Coronary artery (tissue), 2 donors: ENCODE data around the gene UROS.

ENCODE experiments used
- DNase-seq: peaks from one replicate; pipeline ENCODE4 v3.0.0-alpha.2; 2017; ENCODE audit warnings: low spot score
- H3K27ac ChIP-seq, 2 donors: fragments of 200-600 bp; sonication (generic); one replicate each; pipeline ENCODE4 v1.5.1; 2016 to 2019
- H3K4me3 ChIP-seq: fragments of 200-600 bp; sonication (generic); 2 replicates; pipeline ENCODE4 v1.5.1; 2016; ENCODE audit warnings: mild to moderate bottlenecking, moderate library complexity
- TF ChIP-seq, protein P1 (sequence below): fragments of 200-600 bp; sonication (generic); IDR thresholded peaks from one replicate; pipeline ENCODE4 v1.5.1; 2019; ENCODE audit warnings: antibody characterized with exemption

The UROS gene

DNA sequence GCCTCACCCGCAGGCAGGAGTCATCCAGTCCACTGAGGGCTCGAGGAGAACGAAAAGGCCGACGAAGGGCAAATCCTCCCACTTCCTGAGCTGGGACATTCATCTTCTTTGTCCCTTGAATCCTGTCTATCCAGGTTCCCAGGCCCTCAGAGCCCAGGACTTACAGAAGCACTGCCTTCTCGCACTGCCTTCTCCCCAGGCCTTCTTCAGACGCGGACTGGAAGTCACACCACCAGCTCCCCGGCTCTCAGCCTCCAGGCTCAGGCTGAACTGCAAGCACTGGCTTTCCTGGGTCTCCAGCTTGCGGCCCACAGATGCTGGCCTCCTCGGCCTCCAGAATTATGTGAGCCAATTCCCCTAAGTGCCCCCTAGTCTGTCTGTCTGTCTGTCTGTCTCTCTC, 41.0 kb downstream of the UROS start:
- H3K27ac ChIP-seq, result no peak overlapping the region
- peak; percentile 46 for DNase-seq
- no peak overlapping the region for H3K4me3 ChIP-seq
- TF ChIP-seq, protein P1, sequence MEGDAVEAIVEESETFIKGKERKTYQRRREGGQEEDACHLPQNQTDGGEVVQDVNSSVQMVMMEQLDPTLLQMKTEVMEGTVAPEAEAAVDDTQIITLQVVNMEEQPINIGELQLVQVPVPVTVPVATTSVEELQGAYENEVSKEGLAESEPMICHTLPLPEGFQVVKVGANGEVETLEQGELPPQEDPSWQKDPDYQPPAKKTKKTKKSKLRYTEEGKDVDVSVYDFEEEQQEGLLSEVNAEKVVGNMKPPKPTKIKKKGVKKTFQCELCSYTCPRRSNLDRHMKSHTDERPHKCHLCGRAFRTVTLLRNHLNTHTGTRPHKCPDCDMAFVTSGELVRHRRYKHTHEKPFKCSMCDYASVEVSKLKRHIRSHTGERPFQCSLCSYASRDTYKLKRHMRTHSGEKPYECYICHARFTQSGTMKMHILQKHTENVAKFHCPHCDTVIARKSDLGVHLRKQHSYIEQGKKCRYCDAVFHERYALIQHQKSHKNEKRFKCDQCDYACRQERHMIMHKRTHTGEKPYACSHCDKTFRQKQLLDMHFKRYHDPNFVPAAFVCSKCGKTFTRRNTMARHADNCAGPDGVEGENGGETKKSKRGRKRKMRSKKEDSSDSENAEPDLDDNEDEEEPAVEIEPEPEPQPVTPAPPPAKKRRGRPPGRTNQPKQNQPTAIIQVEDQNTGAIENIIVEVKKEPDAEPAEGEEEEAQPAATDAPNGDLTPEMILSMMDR, result no peak

DNA sequence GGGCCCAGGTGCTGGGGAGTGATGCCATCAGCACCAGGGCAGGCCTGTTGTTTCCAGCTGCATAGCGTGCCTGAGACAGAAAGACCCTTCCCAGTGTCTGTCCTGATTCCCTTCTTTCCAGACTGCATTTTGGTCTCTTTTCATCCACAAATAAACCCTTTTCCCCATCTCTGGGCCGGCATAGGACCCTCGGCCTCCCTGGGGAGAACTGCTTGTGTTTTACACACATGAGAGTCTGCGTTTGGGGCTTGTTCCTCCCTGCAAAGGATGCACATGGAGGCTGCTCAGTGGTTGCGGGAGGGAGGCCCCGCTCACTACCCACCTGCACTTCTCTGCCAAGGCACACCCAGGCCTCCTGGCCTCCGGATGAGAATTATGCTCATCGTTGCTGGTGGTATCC, 41.7 kb downstream of the UROS start:
- TF ChIP-seq, protein P1, result no peak
- Histone ChIP-seq H3K27ac (no peak overlapping the region), H3K4me3 (no peak overlapping the region)
- DNase-seq, result peak; percentile 58

DNA sequence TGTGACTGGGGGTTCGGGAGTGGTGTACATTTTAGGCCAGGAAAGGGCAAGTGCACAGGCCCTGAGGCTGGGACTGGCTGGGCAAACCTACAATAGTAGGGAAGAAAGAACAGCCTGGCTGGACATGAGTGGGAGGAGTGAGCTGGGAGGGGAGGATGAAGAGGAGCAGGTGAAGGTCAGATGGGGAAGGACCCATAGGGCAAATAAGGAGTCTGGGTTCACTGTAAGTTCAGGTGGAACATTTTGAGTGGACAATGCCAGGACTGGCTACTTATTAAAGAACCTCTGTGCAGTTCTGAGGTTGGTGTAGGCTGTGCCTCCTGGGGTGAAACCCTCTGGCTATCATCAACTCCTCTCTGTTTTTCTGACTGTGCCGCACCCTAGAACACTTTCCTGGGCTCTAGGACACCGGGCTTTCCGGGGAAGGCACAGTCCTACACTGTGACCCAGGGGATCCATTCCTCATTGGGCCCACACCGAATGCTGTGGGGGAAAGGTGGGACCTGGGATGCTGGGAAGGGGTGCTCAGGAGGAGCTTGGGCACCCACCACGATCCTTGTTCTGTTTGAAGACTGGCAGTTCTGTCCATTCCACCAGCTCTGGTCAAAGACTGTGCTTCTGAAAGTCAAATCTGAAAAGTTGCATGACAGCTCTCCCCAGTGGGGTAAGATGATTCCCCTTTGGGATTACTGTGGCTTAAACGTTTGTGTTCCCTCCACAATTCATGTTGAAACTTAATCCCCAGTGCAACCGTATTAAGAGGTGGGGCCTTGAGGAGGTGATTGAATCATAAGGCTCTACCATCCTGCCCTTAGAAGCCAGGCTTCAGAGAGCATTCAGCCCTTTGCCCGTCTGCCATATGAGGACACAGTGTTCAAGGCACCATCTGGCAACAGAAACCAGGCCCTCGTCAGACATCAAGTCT, 43.4 kb downstream of the UROS start:
- Histone ChIP-seq H3K4me3 (no peak overlapping the region), H3K27ac (no peak overlapping the region)
- DNase-seq, result peak; percentile 57
- TF ChIP-seq, protein P1, result no peak

DNA sequence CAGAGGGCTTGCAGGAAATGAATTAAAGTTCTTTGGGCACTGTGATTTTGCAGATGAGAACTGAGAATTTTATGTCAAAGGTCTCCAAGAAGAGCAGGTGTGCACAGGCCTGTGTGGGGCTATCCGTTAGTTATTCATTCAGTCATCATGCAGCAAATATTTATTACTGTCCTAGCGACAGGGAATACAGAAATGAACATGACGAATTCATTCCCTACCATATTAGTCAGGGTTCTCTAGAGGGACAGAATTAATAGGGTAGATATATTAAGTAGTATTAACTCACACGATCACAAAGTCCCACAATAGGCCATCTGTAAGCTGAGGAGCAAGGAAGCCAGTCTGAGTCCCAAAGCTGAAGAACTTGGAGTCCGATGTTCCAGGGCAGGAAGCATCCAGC, 44.5 kb downstream of the UROS start:
- Histone ChIP-seq H3K27ac (no peak overlapping the region), H3K4me3 (no peak overlapping the region)
- TF ChIP-seq, protein P1, result no peak
- no peak for DNase-seq

DNA sequence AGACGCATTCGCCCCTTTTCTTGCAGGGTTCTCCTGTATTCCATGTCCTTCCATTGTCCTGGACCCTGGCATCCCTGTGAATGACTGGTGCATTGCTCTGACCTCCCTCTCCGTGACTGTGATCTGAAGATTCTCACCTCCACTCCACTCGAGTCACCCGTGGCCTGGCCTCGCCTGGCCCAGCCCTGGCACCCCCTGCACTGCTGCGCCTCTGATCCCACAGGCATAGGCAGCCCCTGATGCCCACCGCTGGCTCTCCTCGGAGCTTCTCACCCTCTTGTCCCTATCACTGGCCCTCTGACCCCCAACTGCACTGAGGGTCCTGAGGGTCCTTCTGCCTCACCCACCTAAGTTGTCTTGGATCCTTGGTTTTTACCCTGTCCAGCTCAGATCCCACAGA, 45.3 kb downstream of the UROS start:
- no peak for DNase-seq
- TF ChIP-seq, protein P1, result no peak
- H3K4me3 ChIP-seq, result no peak overlapping the region
- no peak overlapping the region for H3K27ac ChIP-seq

DNA sequence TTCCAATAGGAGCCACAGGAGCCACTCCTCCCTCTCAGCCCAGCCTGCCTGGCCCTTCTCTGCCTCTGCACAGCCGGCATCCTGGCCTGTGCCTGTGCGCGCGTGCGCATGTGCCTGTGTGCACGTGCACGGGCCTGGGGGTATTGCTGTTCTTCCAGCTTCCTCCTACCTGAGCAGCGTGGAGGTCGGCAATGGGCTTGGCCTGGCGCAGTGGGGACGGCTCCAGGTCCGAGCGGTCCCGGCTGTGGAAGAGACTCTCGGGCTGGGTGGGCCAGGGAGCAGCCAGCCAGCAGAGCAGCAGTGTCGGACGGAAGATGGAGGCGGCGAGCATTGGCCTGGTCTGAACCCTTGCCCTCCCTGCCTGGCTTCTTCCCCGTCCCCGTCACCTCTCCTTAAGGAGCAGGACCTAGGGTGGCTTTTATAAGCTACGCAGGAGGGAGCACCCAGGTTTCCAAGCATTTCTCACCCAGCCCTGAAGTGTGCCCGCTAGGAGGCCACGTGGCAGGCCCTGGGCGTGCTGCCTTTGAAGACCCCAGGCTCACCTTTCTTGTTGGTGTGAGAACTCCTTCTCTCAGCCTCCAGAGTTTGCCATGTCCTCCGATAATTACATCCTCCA, 47.5 kb downstream of the UROS start, which contains the start of gene MMP21:
Gene MMP21 (minus strand): TSS at position 331 of the 616 bp plus-strand sequence. CDS start 0 bp downstream, at position 331.
- Histone ChIP-seq H3K27ac (no peak within 1 kb of the TSS), H3K4me3 (no peak within 1 kb of the TSS)
- DNase-seq, result peak; percentile 43
- TF ChIP-seq, protein P1, result no peak
